Renal cortical epithelial cell (primary cell): Measurements from ENCODE around the gene CLDN17. TPM values are rescaled to one million over a fixed set of nuclear protein-coding genes. Genes with fewer than 3 reads are reported as not detected.

Experiments used
- DNase-seq: peaks from one replicate; pipeline ENCODE4 v3.0.0-alpha.2; 2011; ENCODE audit warnings: low read depth
- total RNA-seq: library from RNA; depleted of rRNA; stranded (reverse); fragments of >200 nt; gene quantifications from 2 replicates; pipeline ENCODE4 v1.2.3, GENCODE V29; 2014

Gene CLDN17
- total RNA-seq, 1 donor from 2014 or later = not detected

DNA sequence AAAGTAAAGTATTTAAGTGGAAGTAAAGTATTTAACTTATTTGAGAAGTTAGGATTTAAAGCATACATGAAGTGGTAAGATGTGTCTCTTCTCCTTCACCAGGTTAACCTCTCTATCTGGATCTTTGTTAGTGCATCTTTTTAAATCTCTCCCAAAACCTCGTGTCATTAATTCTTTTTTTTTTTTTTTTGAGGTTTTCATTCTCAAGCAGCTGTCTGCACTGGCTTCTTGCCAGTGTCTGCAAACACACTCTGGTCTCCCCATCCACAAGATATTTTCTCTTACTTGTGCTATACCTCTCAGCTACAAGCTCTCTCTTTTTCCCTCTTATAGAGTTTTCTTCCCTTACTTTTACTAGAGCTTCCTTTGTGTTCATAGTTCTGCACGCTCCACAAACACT, 49.0 kb downstream of the CLDN17 start:
- no peak for DNase-seq

DNA sequence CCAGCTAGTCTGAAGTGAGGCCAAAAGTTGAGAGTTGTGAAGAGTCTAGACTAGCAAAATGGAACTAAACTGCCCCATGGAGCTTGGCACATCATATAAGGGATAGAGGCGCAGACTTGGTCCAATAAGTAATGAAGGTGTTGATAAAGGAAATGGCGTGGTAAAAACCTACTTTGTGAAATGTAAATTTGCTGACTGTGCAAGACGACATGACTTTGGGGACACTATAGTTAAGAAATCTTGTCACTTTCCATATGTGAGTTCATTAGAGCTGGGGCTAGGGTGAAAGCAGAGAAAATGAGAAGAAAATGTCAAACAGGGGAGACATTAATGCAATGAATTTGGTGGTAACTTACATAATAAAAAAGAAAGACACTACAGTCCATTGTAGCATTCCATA, 50.1 kb downstream of the CLDN17 start:
- DNase-seq = no peak

Other genes starting within 250 kb of the CLDN17 start
- gene GRIK1, start 226.8 kb downstream of the CLDN17 start, total RNA-seq = not detected in 2 replicates
- gene CLDN8, start 49.3 kb upstream of the CLDN17 start, total RNA-seq = 0.35 TPM in 1 of 2 replicates, not detected in the other
- not detected in 2 replicates for gene KRTAP24-1, start 116.1 kb upstream of the CLDN17 start, total RNA-seq
- gene KRTAP25-1, start 122.7 kb upstream of the CLDN17 start, total RNA-seq = not detected in 2 replicates
- gene KRTAP26-1, start 153.5 kb upstream of the CLDN17 start, total RNA-seq = not detected in 2 replicates
- not detected in 2 replicates for gene KRTAP27-1, start 170.9 kb upstream of the CLDN17 start, total RNA-seq
- not detected in 2 replicates for gene KRTAP23-1, start 181.8 kb upstream of the CLDN17 start, total RNA-seq
- gene KRTAP13-2, start 205.5 kb upstream of the CLDN17 start, total RNA-seq = not detected in 2 replicates
- gene KRTAP13-1, start 229.2 kb upstream of the CLDN17 start, total RNA-seq = not detected in 2 replicates